D341Med (cell line): ENCODE data around the gene SMARCD1.

Experiments
- DNase-seq: peaks from one replicate; pipeline ENCODE4 v3.0.0; 2012; ENCODE audit warnings: low spot score

The SMARCD1 gene

GRCh38 chr12:50057000-50057841, 27.9 kb upstream of the SMARCD1 start, which contains the start of gene ASIC1:
Gene ASIC1 (plus strand): TSS chr12:50057596. CDS start chr12:50058767, 1,171 bp downstream.
- DNase-seq = peak; percentile 91

- DNase-seq = no peak
These were observed 27.1 kb upstream of the SMARCD1 start for GRCh38 chr12:50057896-50058670.

GRCh38 chr12:50058743-50059312, 26.3 kb upstream of the SMARCD1 start:
- DNase-seq = no peak

- no peak for DNase-seq
These were observed 25.6 kb upstream of the SMARCD1 start for GRCh38 chr12:50059440-50060119.

- no peak for DNase-seq
These were observed 25.0 kb upstream of the SMARCD1 start for GRCh38 chr12:50060120-50060468.

- DNase-seq = no peak
These were observed 24.0 kb upstream of the SMARCD1 start for GRCh38 chr12:50061171-50061570.

- DNase-seq = no peak
These were observed 23.0 kb upstream of the SMARCD1 start for GRCh38 chr12:50061946-50062686.

- no peak for DNase-seq
These were observed 22.2 kb upstream of the SMARCD1 start for GRCh38 chr12:50062728-50063460.

- DNase-seq = no peak
These were observed 19.3 kb upstream of the SMARCD1 start for GRCh38 chr12:50065726-50066310.

GRCh38 chr12:50066402-50066801, 18.7 kb upstream of the SMARCD1 start:
- DNase-seq = no peak

- no peak for DNase-seq
These were observed 16.1 kb upstream of the SMARCD1 start for GRCh38 chr12:50069069-50069468.

GRCh38 chr12:50069539-50069938, 15.6 kb upstream of the SMARCD1 start:
- DNase-seq = no peak

- peak; percentile 86 for DNase-seq
These were observed 14.7 kb upstream of the SMARCD1 start for GRCh38 chr12:50070314-50071060.

- no peak for DNase-seq
These were observed 12.8 kb upstream of the SMARCD1 start for GRCh38 chr12:50072198-50072907.

- DNase-seq = no peak
These were observed 11.9 kb upstream of the SMARCD1 start for GRCh38 chr12:50073206-50073605.

- no peak for DNase-seq
These were observed 11.4 kb upstream of the SMARCD1 start for GRCh38 chr12:50073712-50074111.

GRCh38 chr12:50074936-50075807, 10.0 kb upstream of the SMARCD1 start:
- peak; percentile 90 for DNase-seq

GRCh38 chr12:50075808-50076170, 9.4 kb upstream of the SMARCD1 start:
- DNase-seq = no peak
